HG02610 (cell line): ENCODE data around the gene BTBD10.
"Not testable (repeated sequence)": the region's sequence is repeated elsewhere in the genome, so short reads cannot be mapped to it uniquely, and the experiment has no call there.

Experiments
- ATAC-seq: cut with Tn5 transposase; IDR thresholded peaks from one replicate; pipeline ENCODE4 v1.9.1; 2021; ENCODE audit warnings: mild to moderate bottlenecking, moderate library complexity; ENCODE audit not compliant: unreplicated experiment

The BTBD10 gene

DNA sequence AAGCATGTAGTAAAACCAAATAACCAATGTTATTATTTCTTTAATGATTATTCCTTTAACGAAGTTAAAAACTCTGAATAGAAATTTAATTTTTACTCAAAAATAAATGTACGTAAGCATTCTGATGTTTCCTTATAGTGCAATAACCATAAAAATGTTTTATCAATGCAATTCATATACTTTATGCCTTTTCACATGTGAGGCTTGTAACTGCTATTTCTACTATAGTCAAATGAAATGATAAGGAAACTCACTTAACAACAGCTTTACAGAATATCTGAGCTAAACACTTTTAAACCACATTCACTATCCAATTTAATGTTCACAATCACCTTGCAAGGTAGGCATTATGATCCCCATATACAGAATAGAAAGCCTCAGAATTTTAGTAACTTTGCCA, 17.4 kb downstream of the BTBD10 start:
- ATAC-seq = no peak

DNA sequence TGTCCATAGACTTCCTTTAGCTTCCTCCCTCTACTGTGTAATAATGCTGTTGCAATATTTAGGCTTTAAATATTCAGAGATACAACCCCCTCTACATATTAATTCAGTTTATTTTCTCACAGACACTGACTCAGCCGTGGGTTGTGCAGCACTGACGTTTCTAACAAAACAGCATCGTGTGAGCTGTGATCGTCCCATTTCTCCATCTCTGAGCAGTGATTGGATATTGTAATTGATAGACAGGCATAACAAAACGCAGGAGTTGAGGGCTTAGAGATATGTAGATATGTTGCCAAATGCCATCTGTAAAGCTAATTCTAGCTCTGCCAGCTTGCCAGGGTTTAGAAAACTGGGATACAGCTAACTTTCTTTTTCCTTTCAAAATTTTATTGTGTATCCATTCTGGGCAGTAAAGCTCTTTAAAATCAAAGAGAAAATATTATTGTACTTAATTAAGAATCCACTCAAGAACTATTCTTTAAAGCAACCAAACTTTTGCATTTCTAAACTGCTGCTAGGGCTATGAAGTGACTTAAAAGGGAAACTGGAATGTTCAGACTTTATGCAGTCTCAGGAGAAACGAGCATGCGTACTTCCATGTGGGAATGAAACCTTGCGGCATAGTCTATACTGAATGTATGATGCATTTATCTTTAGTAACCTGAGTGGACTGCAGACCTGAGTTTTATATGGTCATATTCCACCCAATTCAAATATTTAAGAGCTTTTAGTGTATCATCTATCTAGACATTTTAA, 22.7 kb downstream of the BTBD10 start:
- ATAC-seq = no peak

DNA sequence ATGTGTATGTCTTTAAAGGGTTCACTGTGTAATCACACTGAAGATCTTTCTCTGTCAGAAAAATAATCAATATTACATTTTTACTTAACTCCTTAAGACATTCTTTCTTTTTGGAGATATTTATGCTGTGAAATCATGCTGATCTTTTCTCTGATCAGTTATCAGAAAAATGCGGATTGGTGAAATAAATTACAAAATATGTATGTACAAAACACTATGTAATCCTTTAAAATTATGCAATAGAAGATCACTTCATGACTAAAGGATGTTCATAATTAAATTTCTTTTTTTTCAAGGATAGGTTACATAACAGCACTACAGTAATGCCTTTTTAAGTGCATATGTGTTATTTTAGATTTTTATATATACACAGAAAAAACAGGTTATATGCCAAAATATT, 24.7 kb downstream of the BTBD10 start:
- no peak for ATAC-seq

DNA sequence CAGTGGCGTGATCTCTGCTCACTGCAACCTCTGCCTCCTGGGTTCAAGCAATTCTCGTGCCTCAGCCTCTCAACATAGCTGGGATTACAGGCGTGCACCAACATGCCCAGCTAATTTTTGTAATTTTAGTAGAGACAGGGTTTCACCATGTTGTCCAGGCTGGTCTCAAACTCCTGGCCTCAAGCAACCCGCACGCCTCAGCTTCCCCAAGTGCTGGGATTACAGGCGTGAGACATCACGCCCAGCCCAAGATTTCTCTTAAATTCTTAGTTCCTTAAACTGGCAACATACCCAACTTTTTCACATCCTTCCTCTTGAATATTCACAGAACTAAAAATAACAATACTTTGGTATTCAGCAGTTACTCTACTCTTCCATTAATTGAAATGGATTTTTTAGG, 26.2 kb downstream of the BTBD10 start:
- ATAC-seq = not testable (repeated sequence)

DNA sequence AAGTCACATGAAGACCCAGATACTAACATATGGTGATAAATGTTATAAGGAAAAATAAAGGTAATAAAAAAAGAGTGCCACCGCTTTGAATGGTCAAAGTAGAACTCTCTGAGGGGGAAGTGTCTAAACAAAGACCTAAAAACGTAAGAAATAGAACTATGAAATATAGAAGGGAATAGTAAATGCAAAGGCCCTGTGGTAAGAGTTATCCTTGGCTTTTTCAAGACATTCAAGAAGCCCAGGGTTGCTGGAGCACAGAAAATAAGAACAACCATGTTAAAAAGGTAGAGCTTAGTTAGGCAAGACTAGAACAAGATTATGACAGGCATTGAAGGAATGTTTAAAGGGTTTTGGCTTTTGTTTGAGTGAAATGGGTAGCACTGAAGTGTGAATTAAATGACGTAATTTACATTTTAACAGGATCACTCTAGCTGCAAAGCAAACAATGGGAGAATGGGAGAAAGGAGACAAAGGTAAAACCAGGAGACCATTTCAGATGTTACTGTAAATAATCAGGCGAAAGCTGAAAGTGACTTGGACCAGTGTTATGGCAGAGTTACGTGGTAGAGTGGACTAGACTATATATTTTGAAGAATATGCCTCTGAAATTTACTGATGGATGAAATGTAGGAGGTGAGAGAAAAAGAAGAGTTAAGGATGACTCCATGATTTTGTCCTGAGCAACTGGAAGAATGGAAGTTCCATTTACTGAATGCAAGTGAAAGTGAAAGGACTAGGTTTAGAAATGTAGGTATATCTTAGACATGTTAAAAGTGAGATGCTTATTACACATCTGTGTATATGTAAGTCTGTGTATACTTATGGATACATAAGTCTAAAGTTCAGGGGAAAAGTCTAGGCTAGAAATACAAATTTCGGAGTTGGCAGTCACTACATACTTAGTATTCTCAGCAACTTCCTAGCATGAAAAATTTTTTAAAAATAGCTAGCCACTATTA, 28.5 kb downstream of the BTBD10 start:
- no peak for ATAC-seq

DNA sequence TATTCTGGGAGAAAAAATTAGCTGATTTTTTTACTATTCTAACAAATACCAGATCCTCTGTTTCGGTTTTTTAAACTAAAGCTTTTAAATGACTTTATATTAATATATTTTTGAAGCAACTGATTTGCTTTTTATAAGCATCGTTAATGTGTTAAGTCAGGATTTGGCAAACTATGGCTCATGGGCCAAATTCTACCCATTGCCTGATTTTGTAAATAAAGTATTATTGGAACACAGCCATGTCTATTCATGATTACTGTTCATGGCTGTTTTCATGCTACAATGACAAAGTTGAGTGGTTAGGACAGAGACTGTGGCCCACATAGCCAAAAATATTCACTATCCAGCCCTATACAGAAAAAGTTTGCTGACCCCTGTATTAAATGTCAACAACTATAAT, 29.6 kb downstream of the BTBD10 start:
- no peak for ATAC-seq

DNA sequence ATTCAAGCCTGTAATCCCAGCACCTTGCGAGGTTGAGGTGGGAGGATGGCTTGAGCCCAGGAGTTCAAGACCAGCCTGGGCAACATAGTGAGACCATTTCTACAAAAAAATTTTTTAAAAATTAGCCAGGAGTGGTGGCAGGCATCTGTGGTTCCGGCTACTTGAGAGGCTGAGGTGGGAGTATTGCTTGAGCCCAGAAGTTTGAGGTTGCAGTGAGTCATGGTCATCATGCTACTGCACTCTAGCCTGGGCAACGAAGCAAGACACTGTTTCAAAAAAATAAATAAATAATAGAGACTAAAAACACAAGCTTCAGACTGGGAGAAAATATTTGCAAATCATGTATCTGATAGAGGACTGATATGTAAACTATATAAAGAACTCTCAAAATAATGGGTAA, 33.2 kb downstream of the BTBD10 start:
- no peak for ATAC-seq

DNA sequence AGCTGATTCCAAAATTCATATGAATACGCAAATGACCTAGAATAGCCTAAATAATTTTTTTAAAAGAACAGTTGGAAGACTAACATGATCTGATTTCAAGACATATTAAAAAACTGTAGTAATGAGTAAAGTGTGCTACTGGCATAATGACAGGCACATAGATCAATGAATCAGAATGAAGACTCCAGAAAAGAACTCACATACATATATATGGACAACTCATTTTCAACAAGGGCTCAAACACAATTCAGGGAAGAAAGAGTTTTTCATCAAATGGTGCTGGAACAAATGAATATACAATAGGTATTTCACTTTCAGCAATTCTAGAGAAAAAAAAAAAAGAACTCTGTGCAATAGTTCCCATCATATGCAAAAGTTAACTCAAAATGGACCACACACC, 33.7 kb downstream of the BTBD10 start:
- ATAC-seq = no peak

DNA sequence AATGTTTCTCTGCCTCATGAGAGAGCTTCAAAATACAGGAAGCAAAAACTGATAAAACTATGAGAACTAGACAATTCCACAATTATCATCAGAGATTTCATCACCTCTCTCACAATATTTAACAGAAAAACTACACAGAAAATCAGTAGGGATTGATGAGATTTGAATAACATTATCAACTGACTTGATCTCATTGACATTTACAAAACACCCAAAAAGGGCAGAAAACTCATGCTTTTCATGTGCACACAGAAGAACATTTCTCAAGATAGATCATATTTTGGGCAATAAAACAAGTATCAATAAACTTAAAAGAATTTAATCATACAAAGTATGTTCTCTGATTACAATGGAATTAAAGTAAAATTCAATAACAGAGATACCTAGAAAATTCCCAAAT, 35.6 kb downstream of the BTBD10 start:
- ATAC-seq = no peak

DNA sequence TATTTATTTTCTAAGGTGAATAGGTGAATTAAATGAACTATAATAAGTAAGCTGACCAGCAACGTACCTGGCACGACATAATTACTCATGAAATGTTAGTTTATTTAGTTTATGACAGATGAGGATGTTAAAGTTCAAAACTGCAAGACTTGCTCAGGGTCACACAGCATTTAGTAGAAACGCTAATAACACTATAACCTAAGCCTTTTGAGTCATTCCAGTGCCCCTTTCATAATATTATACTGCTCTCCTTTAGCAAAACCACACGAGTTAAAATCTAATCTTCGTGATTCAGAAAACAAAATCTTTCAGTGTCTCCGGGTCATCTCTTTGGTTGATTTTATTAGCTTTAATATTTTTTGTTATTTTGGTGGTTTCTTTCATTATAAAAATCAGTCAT, 39.6 kb downstream of the BTBD10 start:
- ATAC-seq = no peak

DNA sequence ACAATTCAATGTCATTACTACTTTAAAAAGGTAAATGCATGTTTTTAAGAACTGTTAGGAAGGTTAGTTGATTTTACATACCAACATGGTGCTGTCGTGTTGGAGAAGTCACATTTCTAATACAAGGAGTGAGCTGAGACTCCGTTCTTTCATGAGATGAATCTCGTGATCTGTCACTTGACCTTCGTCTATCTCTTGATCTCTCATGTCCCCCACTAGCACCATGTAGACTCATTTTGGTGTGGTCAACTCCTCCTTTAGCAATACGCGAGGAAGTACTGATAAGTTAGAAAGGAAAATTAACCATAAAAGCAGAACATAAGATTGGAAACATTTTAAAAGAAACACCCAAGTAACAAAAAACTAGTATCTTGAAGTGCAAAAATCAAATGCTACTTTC, 41.5 kb downstream of the BTBD10 start:
- no peak for ATAC-seq

DNA sequence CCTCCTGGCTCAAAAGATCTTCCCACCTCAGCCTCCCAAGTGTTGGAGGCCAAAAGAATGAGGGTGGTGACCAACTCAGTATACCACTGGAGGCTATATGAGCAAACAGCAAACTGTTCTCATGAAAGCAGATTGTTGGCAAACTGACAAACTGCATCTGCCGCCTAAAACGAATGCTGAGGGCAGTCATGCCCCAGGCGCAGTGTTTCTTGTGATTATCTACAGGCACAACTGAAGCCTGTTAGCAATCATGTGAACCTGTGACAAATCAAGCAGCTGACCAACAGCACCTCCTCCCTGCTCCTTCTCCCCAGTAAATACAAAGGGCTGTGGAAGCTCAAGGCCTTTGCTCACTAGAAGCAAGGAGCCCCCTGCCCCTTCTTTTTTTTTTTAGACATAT, 47.8 kb downstream of the BTBD10 start:
- no peak for ATAC-seq

DNA sequence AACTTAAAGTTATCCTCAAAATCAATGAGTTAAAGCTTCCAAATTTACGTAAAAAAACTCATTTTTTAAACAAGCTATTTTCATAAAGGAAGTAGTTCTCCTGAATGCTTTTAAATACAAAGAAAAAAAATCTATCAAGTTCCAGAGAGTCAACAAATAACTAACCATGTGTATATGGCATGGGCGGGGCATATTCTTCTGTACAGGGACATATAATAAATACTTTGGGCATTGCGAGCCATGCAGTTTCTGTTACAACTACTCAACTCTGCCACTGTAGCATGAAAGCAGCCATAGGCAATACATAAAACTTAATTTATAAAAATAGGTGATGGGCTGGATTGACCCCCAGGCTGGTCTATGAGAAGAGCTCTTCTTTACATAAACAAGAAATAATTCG, 57.8 kb downstream of the BTBD10 start:
- ATAC-seq = no peak

DNA sequence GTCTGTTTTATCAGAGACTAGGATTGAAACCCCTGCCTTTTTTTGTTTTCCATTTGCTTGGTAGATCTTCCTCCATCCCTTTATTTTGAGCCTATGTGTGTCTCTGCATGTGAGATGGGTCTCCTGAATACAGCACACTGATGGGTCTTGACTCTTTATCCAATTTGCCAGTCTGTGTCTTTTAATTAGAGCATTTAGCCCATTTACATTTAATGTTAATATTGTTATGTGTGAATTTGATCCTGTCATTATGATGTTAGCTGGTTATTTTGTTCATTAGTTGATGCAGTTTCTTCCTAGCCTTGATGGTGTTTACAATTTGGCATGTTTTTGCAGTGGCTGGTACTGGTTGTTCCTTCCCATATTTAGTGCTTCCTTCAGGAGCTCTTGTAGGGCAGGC, 64.7 kb downstream of the BTBD10 start:
- not testable (repeated sequence) for ATAC-seq

DNA sequence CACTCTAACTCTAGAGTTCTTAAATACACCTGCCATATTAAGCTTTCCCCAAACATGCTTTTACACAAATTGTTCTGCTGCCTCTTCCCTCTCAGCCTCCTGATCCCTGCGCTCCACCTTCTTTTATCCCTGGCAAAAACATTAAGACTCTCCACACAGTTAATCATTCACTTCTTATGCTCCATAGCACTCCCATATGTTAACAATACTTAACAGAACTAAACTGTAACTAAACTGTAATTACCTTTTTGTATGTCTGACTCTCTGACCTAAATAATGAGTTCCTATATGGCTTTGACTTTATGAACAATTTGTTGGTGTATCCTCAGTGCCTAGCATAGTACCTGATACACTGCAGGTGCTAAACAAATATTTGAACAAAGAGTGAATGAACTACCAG, 71.8 kb downstream of the BTBD10 start:
- ATAC-seq = no peak

DNA sequence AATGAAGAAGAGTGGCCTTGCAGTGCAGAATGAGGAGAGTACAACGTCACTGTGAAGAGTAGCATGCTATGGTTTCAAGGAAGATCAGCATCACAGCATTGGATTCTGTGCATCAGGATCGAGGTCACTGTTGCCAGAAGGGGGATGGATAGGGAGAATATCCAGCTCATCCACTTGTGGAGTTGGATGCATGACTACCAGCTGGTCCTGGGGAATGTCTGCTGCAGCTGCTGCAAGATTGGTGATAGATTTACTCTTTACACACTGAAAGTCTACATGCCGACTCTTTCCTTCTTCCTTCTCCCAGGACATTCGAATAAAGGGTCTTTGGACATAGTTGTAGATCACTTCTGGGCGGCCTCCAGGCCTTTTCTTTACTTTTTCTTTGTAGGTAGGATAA, 74.3 kb downstream of the BTBD10 start:
- ATAC-seq = no peak

DNA sequence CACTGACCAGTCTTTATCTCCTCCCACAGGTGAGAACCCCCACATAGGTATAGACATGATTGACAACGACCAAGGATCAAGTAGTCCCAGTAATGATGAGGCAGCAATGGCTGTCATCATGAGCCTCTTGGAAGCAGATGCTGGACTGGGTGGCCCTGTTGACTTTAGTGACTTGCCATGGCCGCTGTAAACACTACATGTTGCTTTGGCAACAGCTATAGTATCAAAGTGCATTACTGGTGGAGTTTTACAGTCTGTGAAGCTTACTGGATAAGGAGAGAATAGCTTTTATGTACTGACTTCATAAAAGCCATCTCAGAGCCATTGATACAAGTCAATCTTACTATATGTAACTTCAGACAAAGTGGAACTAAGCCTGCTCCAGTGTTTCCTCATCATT, 76.5 kb downstream of the BTBD10 start:
- no peak for ATAC-seq

DNA sequence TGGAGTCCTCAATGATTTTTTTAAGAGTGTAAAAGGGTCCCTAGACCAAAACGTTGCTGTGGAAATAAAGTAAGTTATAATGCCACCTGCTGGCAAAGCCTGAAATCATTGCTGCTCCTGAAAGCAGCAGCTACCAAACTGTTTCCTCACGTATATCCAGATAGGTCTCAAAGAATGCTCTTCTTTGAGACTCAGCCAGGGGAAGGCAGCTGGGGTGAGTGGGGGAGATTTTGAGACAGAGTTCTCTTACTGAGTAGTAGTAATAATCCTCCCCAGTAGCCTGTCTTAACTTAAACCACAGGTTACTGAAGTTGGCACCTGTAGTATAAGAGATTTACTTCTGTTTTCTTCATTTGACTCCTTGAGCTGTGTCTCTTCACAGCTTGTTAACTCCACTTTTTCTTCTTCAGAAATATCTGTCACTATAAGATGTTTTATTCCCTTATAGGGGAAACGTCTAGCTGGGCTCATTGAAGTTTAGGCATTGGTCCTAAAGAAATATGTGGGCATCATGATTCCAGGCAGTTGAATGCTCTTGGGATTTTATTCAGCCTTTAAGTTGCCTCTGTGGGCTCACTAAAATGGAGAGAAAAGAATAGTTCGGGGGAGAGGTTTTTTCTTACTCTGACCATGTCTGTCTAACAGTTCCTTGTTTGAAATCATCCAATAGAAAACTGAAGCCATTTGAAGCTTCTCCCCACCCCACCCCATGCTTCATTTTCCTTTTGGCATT, 77.9 kb downstream of the BTBD10 start:
- ATAC-seq = no peak

DNA sequence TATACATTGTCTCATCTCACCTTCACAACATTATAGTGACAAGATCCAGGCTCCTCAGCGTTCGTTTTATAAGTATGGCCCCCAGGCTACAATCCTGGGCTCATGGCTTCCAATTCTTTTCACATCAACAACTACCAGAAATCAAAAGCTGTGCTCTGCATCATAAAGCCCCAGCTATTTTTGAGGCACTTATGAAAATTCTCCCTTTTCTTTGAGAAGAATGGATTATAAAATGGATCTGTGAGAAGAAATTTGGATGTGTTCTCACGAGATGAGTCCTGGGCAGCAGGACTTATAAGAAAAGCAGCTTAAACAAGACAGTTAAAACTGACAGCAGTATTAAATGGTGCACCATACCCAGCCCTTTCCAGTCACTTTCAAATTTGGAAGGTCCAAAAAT, 80.3 kb downstream of the BTBD10 start:
- ATAC-seq = no peak

DNA sequence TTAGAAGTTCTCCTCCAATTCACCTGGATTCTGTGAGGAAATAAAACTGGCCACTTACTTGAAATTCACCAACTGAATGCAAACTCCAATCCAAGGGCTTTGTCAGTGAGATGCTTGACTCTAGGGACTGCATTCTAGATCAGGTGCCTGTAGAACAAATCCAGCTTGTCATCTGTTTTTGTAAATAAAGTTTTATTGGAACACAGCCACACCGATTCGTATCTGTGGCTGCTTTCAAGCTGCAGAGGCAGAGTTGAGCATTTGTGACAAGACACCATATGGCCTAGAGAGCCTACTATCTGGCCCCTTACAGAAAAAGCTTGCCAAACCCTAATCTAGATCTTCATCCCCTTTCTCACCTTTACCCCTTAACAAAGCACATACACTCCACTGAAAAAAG, 82.3 kb downstream of the BTBD10 start:
- no peak for ATAC-seq

DNA sequence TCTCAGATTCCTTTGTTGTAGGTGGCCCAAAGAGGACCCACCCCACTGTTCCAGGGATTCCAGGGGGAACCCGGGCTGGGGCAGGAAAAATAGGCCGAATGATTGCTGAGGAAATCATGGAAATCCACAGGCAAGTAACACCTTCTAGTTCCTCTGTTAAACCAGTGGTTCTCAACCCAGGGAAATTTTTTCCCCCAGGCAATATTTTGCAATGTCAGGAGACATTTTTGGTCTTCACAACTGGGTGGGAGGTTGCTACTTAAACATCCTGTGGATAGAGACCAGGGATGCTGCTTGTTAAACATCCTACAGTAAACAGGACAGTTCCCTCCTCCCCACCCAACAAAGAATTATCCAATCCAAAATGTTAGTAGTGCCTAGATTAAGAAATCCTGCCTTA, 84.7 kb downstream of the BTBD10 start:
- ATAC-seq = no peak

DNA sequence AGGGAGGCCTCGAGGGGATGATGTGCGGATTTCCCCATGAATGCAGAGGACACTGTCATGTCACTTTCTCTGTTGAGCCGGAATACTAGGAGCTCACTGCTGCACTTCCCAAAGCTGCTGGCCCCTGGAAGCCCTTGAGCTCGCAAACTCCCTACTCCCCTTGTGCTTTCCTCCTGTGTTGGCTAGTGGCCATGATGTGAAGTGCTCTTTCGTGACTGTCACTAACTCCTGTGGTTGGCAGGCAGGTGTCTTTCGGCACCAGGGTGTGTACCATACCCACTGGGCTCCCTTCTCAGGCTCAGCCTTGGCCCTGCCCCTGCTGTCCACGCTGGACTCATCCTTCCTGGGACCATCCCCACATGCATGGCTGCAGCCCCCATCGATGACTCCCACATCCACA, 86.2 kb downstream of the BTBD10 start:
- ATAC-seq = no peak
